HG03280 (cell line): ENCODE results near the gene TARP.

ENCODE experiments used
- ATAC-seq: cut with Tn5 transposase; IDR thresholded peaks from one replicate; pipeline ENCODE4 v1.9.1; 2021; ENCODE audit warnings: mild to moderate bottlenecking, moderate library complexity; ENCODE audit not compliant: unreplicated experiment

TARP gene

DNA sequence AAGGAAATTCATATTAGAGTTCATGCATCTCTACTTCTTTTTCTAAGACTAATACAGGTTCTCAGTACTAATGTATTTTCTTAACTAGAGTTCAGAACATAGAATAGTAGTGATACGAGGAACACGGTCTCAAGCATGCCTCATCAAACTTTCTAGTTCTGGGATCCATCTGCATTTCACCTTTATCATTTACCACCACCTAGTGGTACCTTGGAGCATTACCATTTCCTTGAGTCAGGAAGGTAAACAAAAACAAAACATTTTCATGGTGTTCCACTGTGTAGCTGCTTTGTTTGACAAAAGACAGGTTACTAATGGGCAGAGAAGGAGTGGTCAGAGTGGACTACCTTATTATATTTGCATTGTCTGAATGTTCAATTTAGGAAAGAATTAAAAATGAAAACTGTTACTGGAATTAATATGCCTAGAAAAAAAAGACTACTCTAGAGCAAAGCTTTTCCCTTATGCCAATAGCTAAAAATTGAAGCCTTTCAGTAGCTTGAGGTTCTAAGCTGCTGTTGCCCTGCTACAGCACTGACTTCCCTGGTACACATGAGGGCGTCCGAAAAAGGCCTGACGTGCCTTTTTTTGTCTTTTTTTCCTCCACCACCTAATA is 50.8 kb downstream of the TARP start:
- ATAC-seq = peak; percentile 74

DNA sequence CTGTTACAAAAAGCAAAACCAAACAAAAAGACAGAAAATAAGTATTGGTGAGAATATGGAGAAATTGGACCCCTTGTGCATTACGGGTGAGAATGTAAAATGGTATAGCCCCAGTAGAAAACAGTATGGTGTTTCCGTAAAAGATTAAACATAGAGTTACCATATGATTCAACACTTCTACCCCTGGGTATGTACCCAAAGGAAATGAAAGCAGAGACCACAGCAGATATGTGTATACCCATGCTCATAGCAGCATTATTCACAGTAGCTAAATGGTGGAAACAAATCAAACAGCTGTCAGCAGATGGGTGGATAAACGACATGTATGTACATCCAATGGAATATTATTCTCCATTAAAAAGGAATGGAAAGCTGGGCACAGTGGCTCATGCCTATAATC is 53.0 kb downstream of the TARP start:
- ATAC-seq = no peak

DNA sequence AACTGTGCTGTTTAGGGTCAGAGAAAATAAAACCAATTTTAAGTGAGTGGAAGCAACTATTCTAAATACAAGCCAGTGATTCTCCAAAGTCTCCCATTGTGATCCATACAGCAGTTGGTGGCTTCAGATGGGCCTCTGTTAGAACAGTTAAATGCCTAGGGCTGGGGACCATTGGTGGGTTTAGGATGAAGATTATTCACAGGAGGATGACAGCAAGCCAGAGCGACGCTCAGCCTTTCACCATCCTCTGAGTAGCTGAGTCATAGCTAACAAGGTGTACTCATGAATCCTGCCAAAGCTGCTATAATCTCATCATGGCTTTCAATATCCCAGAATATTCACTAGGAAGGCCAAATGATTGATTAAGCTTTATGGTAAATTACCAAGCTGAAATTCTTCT is 55.8 kb downstream of the TARP start:
- no peak for ATAC-seq

DNA sequence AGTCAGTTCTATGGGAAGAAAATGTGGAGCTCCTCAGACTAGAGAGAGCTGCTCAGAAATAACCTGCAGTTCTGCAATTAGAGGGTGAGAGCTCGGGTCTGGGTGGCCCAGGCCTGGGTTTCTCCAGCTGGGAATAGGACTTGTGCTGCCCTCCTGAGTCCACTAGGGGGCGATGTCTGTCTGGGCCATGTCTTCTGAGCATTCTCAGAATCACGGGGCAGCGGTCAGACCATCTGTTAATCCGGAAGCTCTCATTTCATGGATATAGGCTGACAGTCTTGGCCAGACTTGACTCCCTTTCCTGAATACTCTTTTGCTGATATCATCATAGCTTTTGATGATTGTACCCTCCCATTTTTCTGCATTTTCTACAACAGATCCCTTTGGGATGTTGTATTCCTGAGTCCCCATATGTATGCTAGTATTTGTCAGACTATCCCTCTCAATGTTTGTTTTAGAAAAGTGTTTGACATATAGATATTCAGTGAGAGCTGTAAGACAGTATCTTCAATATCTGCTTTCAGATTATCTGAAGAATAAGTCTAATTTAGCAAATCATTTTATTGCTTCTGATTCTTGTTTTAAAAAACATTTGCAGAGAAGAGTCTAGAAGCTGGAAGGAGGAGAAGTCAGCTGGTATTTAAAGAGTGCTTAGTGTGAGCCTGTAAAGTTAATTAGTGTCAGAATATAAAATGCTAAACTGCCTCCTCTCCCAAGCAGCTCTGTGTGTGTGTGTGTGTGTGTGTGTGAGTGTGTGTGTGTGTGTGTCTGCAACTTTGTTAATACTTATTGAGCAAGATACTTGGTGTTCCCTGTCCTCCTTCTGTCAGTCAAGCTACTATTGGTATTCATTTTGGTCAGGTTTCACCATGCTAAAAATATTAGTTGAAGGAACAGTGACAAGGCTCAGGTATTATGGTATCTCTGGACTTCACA is 57.4 kb downstream of the TARP start:
- ATAC-seq = peak; percentile 95

DNA sequence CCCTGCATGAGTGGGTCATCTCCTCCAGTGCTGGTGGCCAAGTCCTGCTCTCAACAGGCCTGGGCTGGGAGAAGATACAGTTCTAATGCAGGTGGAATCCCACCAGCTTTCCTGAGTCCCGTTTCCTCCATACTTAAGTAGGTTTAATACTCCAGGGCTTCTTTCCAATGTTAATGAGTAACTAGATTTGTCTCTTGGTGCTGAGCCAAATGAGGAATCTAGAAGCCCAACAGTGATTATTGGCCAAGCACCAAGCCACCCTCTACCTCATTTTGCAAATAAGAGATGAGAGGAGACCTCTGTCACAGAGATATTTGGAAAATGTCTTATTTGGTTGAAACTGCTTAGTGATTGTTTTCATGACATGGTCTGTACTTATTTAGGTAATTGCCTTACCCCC is 58.3 kb downstream of the TARP start:
- no peak for ATAC-seq

DNA sequence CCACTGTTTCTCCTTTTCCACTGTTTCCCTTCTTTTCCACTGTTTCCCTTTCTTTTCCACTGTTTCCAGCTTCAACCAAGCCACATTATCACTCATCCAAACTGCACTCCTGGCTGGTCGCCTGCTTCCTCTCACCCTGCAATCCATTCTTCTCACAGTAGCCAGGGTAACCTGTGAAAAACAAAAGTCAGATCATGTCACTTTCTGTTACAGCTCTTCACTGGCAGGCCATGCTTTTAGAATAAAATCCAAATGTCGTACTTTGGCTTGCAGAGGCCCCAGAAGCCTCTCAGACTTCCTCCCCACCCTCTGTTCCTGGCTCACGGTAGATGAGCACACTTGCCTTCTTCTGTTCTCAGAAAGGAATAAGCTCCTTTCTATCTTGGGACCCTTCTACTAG is 61.5 kb downstream of the TARP start:
- ATAC-seq = no peak

DNA sequence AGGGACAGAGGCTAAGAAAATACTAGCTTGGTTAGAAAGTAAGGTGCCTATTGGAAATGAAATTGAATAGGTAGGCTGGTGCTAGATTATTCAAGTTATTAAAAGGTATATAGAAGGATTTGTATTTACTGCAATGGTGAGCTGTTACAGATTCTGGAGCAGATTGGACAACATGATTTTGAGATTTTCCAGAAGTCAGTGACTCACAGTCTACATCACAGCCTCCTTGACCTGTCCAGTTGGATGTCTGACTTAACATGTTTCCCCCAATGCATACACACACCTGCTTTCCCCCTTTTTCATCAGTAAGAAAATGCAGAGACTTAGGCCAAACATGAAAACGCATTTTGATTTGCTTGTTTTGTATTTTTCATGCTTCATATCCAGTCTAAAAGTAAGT is 62.0 kb downstream of the TARP start:
- no peak for ATAC-seq
